GM12872 (cell line): ENCODE measurements around the gene S100A9.
A peak's percentile ranks its signal among the peaks of the same experiment; 100 is the strongest.

Source experiments
- TF ChIP-seq, protein P1 (sequence below): IDR thresholded peaks from 3 replicates; pipeline ENCODE4 v1.5.1; 2011; ENCODE audit warnings: low read depth, mild to moderate bottlenecking, low read length, moderate library complexity; ENCODE audit not compliant: insufficient read depth

The S100A9 gene

DNA sequence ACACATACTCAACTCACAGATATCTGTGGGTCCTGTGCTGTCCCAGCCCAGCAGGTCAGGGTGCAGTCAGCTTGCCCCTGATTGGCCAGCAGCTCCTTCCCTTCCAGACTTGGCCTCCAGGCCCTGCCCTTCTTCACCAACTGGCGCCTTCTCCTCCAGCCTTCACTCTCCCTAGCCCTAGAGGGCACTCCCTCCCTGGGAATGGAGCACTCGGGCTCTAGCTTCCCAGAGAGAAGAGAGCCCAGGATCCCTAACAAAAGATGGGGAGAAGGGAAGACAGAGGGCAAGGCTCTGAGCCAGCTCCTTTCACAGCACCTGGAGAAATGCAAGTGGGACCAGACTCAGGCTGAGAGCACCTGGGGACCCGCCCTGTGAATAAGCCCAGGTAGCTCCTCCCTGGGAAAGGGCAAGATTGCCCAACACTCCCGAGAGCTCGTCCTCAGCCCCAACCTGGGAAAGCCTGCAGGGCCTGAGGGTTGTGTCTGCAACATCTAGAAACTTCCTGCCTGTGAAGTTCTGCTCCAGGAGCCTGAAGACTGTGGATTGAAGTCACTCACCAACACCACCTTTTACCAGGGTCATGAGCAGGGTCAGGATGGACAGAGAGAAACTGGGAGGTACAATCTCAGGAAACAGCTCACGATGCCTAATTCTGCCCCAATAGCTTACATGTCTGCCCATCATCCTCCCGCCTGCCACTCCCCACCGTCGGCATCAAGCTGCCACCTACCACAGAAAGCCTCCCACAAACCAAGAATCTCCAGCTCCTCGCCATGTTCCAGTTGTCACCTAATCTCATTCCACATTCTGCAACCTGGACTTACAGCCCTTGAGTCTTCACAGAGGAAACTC is 8.9 kb upstream of the S100A9 start, which contains the start of gene PGLYRP4:
PGLYRP4 (minus strand) TSS at position 331 of the 852 bp plus-strand sequence. CDS start 909 bp downstream, outside the sequence.
- TF ChIP-seq, protein P1, sequence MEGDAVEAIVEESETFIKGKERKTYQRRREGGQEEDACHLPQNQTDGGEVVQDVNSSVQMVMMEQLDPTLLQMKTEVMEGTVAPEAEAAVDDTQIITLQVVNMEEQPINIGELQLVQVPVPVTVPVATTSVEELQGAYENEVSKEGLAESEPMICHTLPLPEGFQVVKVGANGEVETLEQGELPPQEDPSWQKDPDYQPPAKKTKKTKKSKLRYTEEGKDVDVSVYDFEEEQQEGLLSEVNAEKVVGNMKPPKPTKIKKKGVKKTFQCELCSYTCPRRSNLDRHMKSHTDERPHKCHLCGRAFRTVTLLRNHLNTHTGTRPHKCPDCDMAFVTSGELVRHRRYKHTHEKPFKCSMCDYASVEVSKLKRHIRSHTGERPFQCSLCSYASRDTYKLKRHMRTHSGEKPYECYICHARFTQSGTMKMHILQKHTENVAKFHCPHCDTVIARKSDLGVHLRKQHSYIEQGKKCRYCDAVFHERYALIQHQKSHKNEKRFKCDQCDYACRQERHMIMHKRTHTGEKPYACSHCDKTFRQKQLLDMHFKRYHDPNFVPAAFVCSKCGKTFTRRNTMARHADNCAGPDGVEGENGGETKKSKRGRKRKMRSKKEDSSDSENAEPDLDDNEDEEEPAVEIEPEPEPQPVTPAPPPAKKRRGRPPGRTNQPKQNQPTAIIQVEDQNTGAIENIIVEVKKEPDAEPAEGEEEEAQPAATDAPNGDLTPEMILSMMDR = no peak

DNA sequence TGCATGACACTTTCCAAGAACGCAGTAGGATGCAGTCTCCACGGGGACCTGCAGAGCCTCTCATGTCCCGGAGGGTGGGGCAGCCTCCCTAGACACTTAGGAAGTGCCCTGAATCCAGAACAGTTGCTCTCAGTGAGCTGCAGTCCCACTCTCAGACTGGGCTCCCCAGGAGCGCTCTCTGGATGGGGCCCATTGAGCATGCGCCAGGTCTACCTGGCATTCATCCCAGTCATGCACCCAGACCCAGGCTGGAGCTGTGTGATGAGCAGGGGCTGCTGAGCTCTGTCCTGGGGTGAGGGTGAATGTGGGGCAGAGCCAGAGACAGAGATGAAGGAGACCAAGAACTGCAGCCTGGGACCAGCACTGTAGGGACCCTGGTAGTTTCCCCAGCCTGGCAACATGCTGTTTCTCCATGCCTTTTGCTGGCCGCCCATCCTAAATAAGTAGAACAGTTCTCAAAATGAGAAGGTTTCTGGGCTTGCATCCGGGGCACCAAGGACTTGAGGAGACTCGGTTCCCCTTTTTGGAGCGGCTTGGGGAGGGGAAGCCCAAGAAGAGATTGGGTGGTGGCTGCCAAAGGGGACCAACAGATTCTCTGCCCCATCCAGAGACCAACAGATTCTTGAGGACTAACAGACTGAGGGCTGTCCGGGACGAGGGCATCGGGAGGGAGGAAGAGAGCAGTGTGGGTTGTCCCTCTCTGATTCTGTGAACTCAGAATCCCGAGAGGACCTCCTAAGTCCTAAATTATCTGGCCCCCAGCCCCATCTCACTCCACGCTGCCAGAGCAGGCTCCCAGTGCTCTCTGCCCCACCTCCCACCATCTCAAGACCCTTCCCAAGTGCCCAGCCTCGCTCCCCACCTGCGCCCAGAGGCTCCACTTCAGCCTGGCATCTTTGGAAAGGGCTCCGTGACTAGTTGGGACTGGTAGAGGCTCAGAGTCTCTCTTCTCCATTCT is 8.0 kb upstream of the S100A9 start:
- TF ChIP-seq, protein P1 = 0 out of 3 replicates have a peak, but pooled peaks have one; percentile 4

DNA sequence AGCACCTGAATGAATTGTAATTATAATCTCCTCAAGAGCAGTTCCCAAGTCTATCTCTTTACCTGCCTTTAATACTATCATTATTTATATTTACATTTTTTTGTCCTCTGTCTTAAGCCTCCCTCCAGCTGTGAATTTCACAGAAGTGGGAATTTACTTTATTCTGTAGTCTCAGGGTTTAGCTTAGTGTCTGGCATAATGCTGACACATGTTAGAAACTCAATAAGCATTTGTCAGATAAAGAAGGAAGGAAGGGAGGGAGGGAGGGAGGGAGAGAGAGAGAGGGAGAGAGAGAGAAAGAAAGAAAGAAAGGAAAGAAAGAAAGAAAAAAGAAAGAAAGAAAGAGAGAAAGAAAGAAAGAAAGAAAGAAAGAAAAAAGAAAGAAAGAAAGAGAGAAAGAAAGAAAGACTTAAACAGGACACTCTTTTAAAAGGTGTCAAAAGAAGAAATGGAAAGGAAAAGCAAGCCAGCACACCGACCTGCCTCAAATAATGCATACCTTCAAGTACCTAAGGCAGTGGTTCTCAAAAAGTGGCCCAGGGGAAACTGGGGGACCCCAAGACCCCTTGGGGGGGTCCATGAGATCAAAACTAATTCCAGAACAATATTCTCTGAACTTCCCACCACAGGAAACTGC is 7.2 kb upstream of the S100A9 start:
- TF ChIP-seq, protein P1 = no peak

DNA sequence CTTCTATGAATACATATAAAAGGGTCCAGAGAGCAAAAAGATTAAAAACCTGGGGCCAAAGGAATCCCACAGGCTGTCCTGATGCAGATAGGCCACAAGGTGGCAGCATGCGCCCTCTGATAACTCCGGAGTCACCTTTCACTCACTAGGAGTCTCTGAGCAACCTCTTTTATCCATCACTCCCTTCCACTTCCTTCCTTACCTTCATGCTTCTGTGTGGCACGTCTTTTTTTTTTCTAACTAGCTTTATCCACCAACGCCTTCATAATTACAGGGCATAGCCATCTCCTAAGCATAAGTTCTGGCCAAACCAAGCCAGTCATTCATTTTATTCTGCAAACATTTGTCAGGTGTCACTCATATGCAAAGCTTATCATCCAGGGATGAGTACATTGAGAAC is 5.1 kb upstream of the S100A9 start:
- TF ChIP-seq, protein P1 = peak; percentile 88

DNA sequence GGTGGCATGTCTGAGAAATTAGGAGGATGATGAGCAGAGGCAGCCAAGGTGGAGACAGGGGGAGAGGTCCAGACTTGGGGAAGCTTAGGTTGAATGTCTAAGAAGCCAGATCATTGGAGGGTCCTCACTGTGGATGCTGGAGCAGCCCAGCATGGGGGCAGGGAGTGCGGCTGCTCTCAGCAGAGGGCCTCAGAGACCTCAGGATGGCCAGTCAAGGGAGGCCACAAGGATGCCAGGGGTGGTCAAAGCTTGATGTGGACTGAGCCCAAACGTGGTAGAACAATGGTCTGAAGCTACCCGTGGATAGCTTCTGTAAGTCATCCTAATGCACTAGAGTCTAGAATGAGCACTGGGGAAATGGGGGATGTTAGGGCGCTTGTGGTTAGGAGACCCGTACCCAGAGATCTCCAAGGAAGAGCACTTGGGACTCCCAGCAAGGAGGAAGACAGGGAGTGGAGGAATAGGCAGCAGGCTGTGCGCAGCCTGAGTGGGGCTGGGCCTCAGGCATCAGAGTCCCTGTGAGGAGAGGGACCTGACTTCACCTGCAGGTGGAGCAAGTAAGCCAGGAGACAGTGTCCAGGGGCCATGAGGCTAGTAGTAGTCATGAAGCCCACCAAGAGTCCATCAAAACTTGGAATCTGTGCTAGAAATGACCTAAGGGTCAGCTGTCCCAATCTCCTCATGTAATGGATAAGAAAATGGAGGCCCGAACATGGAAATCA is 4.3 kb upstream of the S100A9 start:
- TF ChIP-seq, protein P1 = peak; percentile 59

DNA sequence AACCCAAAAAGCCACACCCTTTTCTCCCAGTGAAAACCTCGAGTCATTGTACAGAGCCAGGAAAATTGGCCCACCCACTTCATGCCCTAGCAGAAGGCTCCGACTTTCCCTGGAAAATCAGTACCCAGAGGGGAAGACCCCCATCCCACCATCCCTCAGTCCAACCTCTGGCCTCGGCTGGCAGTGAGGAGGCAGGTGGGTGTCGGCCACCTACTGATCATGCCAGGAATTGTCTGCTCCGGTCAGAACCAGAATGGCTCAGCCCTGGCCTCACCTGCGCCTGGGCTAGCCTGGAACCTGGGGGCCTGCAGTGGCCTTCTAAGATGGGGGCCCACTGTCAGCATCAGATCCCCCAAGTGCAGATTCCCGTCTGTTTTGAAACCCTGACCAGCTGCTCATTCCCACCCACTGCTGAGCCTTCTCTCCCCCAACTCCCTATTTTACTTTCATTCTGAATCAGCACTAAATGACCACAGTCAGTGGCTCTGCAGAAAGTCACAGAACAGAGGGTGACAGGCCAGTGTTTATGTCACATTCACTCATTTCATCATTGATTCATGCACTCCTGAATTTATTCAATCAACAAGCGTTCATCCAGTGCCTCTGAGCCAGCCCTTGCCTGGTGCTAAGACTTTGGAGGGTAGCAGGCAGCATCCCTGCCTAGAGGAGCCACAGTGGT is 3.0 kb upstream of the S100A9 start:
- TF ChIP-seq, protein P1 = no peak
